Transverse colon (tissue), 4 donors: Measurements from ENCODE around the gene EEF1B2.

ENCODE experiments used
- CTCF ChIP-seq, 5 experiments: fragments of 200-600 bp in 3 of 5; fragments of 450-650 bp in 2 of 5; sonication (generic) in 3 of 5; IDR thresholded peaks; 1 replicate in 2 of 5; 2 replicates in 3 of 5; pipeline ENCODE4 v1.5.1; 2016 to 2017; ENCODE audit warnings: antibody characterized with exemption in 5 of 5, inconsistent platforms in 3 of 5, mild to moderate bottlenecking in 2 of 5, moderate library complexity in 1 of 5
- EP300 ChIP-seq: sonication (generic); formaldehyde crosslinking; IDR thresholded peaks from one replicate; pipeline ENCODE4 v1.6.1; 2017; ENCODE audit warnings: antibody characterized with exemption, low read depth
- POLR2A ChIP-seq: fragments of 450-650 bp; IDR thresholded peaks from one replicate; pipeline ENCODE4 v1.6.1; 2016; ENCODE audit warnings: antibody characterized with exemption, mild to moderate bottlenecking, moderate library complexity
- POLR2AphosphoS5 ChIP-seq, 3 donors: sonication (generic); formaldehyde crosslinking; IDR thresholded peaks; one replicate each; pipeline ENCODE4 v1.6.1; 2016; ENCODE audit warnings: antibody characterized with exemption in 3 of 3

- TF ChIP-seq POLR2AphosphoS5 (IDR thresholded peaks at IDR 0.05) (no peak), CTCF (IDR thresholded peaks at IDR 0.05) (no peak), EP300 (no peak), POLR2A (no peak)
These were observed 16.4 kb downstream of the EEF1B2 start for GRCh38 chr2:206176121-206176520.
